WTC11 (cell line): Measurements from ENCODE around the gene PDHA1. TPM values are rescaled to one million over a fixed set of nuclear protein-coding genes. Genes with fewer than 3 reads are reported as not detected.

Source experiments
- ATAC-seq: fragments of 200-7000 bp; cut with Tn5 transposase; 2 replicates; pipeline ENCODE4 v1.10.0; 2021; ENCODE audit warnings: mild to moderate bottlenecking, moderate library complexity
- Bru-seq: library from RNA; stranded (reverse); fragments of 400-500 nt; gene quantifications from one replicate; lab custom pipeline; 2021; lab: Mats Ljungman, UMichigan
- CTCF ChIA-PET: fragments of 300-600 bp; sonication (Branson Sonifier 250); formaldehyde crosslinking; loops from one replicate; lab custom pipeline; 2021; ENCODE audit warnings: antibody characterized with exemption; lab: Charles Lee
- POLR2A ChIA-PET: fragments of 350-600 bp; sonication (Branson Sonifier 250); formaldehyde crosslinking; loops from one replicate; lab custom pipeline; 2021; ENCODE audit warnings: antibody characterized with exemption; lab: Charles Lee
- DNase-seq: peaks from one replicate; pipeline ENCODE4 v3.0.0; 2021; ENCODE audit warnings: low spot score
- H3K27ac Mint-ChIP-seq: 2 replicates; pipeline ENCODE4 v1.8.0; 2021; ENCODE audit warnings: mixed read lengths
- H3K27me3 Mint-ChIP-seq: 2 replicates; pipeline ENCODE4 v1.8.0; 2021; ENCODE audit warnings: low read depth, mild to moderate bottlenecking, moderate library complexity, mixed read lengths
- H3K36me3 Mint-ChIP-seq: 2 replicates; pipeline ENCODE4 v1.8.0; 2021; ENCODE audit warnings: mixed read lengths
- H3K4me1 Mint-ChIP-seq: 2 replicates; pipeline ENCODE4 v1.8.0; 2022; ENCODE audit warnings: mixed read lengths
- H3K4me3 Mint-ChIP-seq: 2 replicates; pipeline ENCODE4 v1.8.0; 2021; ENCODE audit warnings: mild to moderate bottlenecking, moderate library complexity, mixed read lengths
- H3K9me3 Mint-ChIP-seq: 2 replicates; pipeline ENCODE4 v1.8.0; 2021; ENCODE audit warnings: mixed read lengths
- CREM ChIP-seq: sonication (generic); formaldehyde crosslinking; IDR thresholded peaks from 2 replicates; pipeline ENCODE4 v1.8.1; 2022; ENCODE audit warnings: mild to moderate bottlenecking, missing genetic modification reagents, moderate library complexity
- GABPB1 ChIP-seq: sonication (generic); formaldehyde crosslinking; IDR thresholded peaks from 2 replicates; pipeline ENCODE4 v1.8.1; 2023; ENCODE audit warnings: mild to moderate bottlenecking, missing genetic modification reagents
- NFATC4 ChIP-seq: fragments of 250-450 bp; sonication (Bioruptor Pico); IDR thresholded peaks from 2 replicates; pipeline ENCODE4 v1.9.0; 2021; ENCODE audit warnings: mild to moderate bottlenecking
- NFYB ChIP-seq: sonication (generic); formaldehyde crosslinking; conservative IDR thresholded peaks from 2 replicates; pipeline ENCODE4 v1.8.0; 2022; ENCODE audit warnings: low read depth, missing genetic modification reagents
- SP1 ChIP-seq: sonication (generic); formaldehyde crosslinking; conservative IDR thresholded peaks from 2 replicates; pipeline ENCODE4 v1.8.1; 2022; ENCODE audit warnings: missing genetic modification reagents
- TEAD4 ChIP-seq: sonication (generic); formaldehyde crosslinking; IDR thresholded peaks from 2 replicates; pipeline ENCODE4 v1.8.0; 2022; ENCODE audit warnings: mild to moderate bottlenecking, missing genetic modification reagents
- USF1 ChIP-seq: sonication (generic); formaldehyde crosslinking; IDR thresholded peaks from 2 replicates; pipeline ENCODE4 v1.8.0; 2022; ENCODE audit warnings: mild to moderate bottlenecking, missing genetic modification reagents
- ZNF219 ChIP-seq: sonication (generic); formaldehyde crosslinking; IDR thresholded peaks from 2 replicates; pipeline ENCODE4 v1.8.0; 2023; ENCODE audit warnings: missing genetic modification reagents, mild to moderate bottlenecking, borderline replicate concordance
- long read RNA-seq, 3 experiments: library from RNA in 1 of 3; library from capped mRNA in 1 of 3; library from polyadenylated mRNA in 1 of 3; unstranded in 2 of 3; stranded (forward) in 1 of 3; transcript quantifications; one replicate each; pipeline ENCODE4 v2.0.0, GENCODE V29; 2021
- total RNA-seq: library from RNA; stranded (reverse); gene quantifications from 3 replicates; pipeline ENCODE4 v1.2.3, GENCODE V29; 2021
- TF ChIP-seq, protein P1 (sequence below): sonication (generic); formaldehyde crosslinking; IDR thresholded peaks from 2 replicates; pipeline ENCODE4 v1.8.0; 2023; ENCODE audit warnings: missing genetic modification reagents, mild to moderate bottlenecking, borderline replicate concordance
- TF ChIP-seq, protein P2 (sequence below): sonication (generic); formaldehyde crosslinking; IDR thresholded peaks from 2 replicates; pipeline ENCODE4 v1.8.0; 2022; ENCODE audit warnings: mild to moderate bottlenecking, missing genetic modification reagents
- TF ChIP-seq, protein P3 (sequence below): sonication (generic); formaldehyde crosslinking; IDR thresholded peaks from 2 replicates; pipeline ENCODE4 v1.8.0; 2022; ENCODE audit warnings: mild to moderate bottlenecking, missing genetic modification reagents
- TF ChIP-seq, protein P4 (sequence below): sonication (generic); formaldehyde crosslinking; IDR thresholded peaks from 2 replicates; pipeline ENCODE4 v1.8.1; 2022; ENCODE audit warnings: missing genetic modification reagents, borderline replicate concordance

The PDHA1 gene
- total RNA-seq (246 to 292 TPM (median 271 TPM) in 3 replicates), Bru-seq, nascent RNA (percentile 86 among the genes with signal in this experiment)
- long read RNA-seq, experiment 1, transcript PDHA1-204 (12 exons, 3,484 nt), result minor isoform, 17 of 553 reads
- long read RNA-seq, experiment 1, transcript PDHA1-206 (11 exons, 3,310 nt), result major isoform, 462 of 553 reads
- long read RNA-seq, experiment 1, transcript PDHA1-212 (10 exons, 3,277 nt), result minor isoform, 23 of 553 reads
- long read RNA-seq, experiment 1, transcript PDHA1-213 (11 exons, 3,391 nt), result minor isoform, 5 of 553 reads
- long read RNA-seq, experiment 1, partial matches to known transcripts, result 14 of 553 reads
- long read RNA-seq, experiment 1, other reads (novel, unspliced or antisense), result 26 of 553 reads
- long read RNA-seq, experiment 2, transcript PDHA1-212 (10 exons, 3,277 nt), result minor isoform, 5 of 139 reads
- long read RNA-seq, experiment 2, transcript PDHA1-206 (11 exons, 3,310 nt), result major isoform, 78 of 139 reads
- long read RNA-seq, experiment 2, partial matches to known transcripts, result 25 of 139 reads
- long read RNA-seq, experiment 2, other reads (novel, unspliced or antisense), result 22 of 139 reads
- long read RNA-seq, experiment 3, transcript PDHA1-212 (10 exons, 3,277 nt), result minor isoform, 20 of 515 reads
- long read RNA-seq, experiment 3, transcript PDHA1-204 (12 exons, 3,484 nt), result minor isoform, 16 of 515 reads
- long read RNA-seq, experiment 3, transcript PDHA1-206 (11 exons, 3,310 nt), result major isoform, 440 of 515 reads
- long read RNA-seq, experiment 3, partial matches to known transcripts, result 8 of 515 reads
- long read RNA-seq, experiment 3, other reads (novel, unspliced or antisense), result 27 of 515 reads

GRCh38 chrX:19343535-19344408, at the start of gene PDHA1:
PDHA1 (plus strand) TSS chrX:19343927; CDS start chrX:19344038, 111 bp downstream.
- POLR2A ChIA-PET, result no interaction called here
- peaks cover 8% of the 10 kb centered on the region for H3K4me1 Mint-ChIP-seq
- H3K36me3 Mint-ChIP-seq, result peaks cover 3% of the 10 kb centered on the region; the same call in 1 of the 2 replicates
- H3K4me3 Mint-ChIP-seq, result peak within 1 kb of the TSS; percentile 80
- H3K27ac Mint-ChIP-seq, result peak within 1 kb of the TSS; percentile 45
- H3K9me3 Mint-ChIP-seq, result no peaks in the 10 kb centered on the region
- TF ChIP-seq GABPB1 (CRISPR knock-in tag), result 0 out of 2 replicates have a peak, but pooled peaks have one; percentile 15
- TF ChIP-seq, protein P1, sequence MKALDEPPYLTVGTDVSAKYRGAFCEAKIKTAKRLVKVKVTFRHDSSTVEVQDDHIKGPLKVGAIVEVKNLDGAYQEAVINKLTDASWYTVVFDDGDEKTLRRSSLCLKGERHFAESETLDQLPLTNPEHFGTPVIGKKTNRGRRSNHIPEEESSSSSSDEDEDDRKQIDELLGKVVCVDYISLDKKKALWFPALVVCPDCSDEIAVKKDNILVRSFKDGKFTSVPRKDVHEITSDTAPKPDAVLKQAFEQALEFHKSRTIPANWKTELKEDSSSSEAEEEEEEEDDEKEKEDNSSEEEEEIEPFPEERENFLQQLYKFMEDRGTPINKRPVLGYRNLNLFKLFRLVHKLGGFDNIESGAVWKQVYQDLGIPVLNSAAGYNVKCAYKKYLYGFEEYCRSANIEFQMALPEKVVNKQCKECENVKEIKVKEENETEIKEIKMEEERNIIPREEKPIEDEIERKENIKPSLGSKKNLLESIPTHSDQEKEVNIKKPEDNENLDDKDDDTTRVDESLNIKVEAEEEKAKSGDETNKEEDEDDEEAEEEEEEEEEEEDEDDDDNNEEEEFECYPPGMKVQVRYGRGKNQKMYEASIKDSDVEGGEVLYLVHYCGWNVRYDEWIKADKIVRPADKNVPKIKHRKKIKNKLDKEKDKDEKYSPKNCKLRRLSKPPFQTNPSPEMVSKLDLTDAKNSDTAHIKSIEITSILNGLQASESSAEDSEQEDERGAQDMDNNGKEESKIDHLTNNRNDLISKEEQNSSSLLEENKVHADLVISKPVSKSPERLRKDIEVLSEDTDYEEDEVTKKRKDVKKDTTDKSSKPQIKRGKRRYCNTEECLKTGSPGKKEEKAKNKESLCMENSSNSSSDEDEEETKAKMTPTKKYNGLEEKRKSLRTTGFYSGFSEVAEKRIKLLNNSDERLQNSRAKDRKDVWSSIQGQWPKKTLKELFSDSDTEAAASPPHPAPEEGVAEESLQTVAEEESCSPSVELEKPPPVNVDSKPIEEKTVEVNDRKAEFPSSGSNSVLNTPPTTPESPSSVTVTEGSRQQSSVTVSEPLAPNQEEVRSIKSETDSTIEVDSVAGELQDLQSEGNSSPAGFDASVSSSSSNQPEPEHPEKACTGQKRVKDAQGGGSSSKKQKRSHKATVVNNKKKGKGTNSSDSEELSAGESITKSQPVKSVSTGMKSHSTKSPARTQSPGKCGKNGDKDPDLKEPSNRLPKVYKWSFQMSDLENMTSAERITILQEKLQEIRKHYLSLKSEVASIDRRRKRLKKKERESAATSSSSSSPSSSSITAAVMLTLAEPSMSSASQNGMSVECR (CRISPR knock-in tag), result peak; percentile 32; the same call in 1 of the 2 replicates
- peak; percentile 77 for TF ChIP-seq SP1 (CRISPR knock-in tag)
- TF ChIP-seq USF1, result 0 out of 2 replicates have a peak, but pooled peaks have one; percentile 13
- peak; percentile 73; the same call in 1 of the 2 replicates for TF ChIP-seq CREM (CRISPR knock-in tag)
- TF ChIP-seq, protein P2, sequence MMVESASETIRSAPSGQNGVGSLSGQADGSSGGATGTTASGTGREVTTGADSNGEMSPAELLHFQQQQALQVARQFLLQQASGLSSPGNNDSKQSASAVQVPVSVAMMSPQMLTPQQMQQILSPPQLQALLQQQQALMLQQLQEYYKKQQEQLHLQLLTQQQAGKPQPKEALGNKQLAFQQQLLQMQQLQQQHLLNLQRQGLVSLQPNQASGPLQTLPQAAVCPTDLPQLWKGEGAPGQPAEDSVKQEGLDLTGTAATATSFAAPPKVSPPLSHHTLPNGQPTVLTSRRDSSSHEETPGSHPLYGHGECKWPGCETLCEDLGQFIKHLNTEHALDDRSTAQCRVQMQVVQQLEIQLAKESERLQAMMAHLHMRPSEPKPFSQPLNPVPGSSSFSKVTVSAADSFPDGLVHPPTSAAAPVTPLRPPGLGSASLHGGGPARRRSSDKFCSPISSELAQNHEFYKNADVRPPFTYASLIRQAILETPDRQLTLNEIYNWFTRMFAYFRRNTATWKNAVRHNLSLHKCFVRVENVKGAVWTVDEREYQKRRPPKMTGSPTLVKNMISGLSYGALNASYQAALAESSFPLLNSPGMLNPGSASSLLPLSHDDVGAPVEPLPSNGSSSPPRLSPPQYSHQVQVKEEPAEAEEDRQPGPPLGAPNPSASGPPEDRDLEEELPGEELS (CRISPR knock-in tag), result 0 out of 2 replicates have a peak, but pooled peaks have one; percentile 20
- no peak for TF ChIP-seq NFATC4 (CRISPR knock-in tag)
- peak; percentile 75 for TF ChIP-seq NFYB (CRISPR knock-in tag)
- no peak for TF ChIP-seq ZNF219
- TF ChIP-seq, protein P3, sequence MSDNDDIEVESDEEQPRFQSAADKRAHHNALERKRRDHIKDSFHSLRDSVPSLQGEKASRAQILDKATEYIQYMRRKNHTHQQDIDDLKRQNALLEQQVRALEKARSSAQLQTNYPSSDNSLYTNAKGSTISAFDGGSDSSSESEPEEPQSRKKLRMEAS (CRISPR knock-in tag), result peak; percentile 51; the same call in 1 of the 2 replicates
- ATAC-seq (peak; percentile 98), DNase-seq (peak; percentile 88)
- H3K27me3 Mint-ChIP-seq, result no peaks in the 10 kb centered on the region
- CTCF ChIA-PET, result no interaction called here

DNA sequence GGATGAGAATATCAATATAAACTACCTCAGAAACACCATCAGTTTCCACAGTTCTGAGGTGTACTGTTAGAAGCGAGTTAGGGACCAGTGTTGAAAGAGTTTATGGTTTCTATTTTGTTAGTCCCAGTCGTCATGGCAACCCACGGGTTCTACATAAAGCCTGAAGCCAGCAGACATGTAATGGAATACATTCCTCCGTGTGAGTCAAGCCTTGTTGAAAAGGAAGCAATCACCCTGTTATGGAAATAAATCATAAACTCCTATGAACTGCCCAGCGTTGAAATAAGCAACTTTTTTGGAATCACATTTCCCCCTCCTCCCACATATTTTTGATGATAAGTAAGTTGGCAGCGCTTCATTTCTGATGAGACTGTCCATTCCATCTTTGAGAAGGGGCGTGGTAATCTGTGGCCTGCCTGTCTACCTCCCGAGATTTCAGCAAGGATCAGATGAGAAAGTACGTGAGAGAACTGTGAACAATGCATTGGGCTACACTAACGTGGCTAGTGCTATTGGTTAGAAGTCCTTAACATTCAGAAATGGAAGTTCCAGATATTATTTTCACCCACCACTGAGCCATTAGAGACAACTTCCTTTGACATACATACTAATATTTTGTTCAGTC, 40.4 kb upstream of the PDHA1 start:
- Mint-ChIP-seq H3K4me3 (no peak overlapping the region), H3K4me1 (no peaks in the 10 kb centered on the region), H3K27ac (no peak overlapping the region), H3K9me3 (no peaks in the 10 kb centered on the region), H3K36me3 (no peaks in the 10 kb centered on the region), H3K27me3 (no peaks in the 10 kb centered on the region; the same call in 1 of the 2 replicates)
- CTCF ChIA-PET, result no interaction called here
- DNase-seq (no peak), ATAC-seq (no peak)
- TF ChIP-seq, protein P4, sequence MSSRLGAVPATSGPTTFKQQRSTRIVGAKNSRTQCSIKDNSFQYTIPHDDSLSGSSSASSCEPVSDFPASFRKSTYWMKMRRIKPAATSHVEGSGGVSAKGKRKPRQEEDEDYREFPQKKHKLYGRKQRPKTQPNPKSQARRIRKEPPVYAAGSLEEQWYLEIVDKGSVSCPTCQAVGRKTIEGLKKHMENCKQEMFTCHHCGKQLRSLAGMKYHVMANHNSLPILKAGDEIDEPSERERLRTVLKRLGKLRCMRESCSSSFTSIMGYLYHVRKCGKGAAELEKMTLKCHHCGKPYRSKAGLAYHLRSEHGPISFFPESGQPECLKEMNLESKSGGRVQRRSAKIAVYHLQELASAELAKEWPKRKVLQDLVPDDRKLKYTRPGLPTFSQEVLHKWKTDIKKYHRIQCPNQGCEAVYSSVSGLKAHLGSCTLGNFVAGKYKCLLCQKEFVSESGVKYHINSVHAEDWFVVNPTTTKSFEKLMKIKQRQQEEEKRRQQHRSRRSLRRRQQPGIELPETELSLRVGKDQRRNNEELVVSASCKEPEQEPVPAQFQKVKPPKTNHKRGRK (CRISPR knock-in tag), result no peak
- no peak for TF ChIP-seq TEAD4 (CRISPR knock-in tag)
- POLR2A ChIA-PET, result no interaction called here
